ENCODE results near the gene SWAP70. TPM values are rescaled to one million over a fixed set of nuclear protein-coding genes. Genes with fewer than 3 reads are reported as not detected.

Gene SWAP70
- total and polyA plus RNA-seq, 2 experiments from 2014 or later, result 30.3 to 33.3 TPM

- no peak for TF ChIP-seq ZNF462 (CRISPR knock-in tag; IDR thresholded peaks at IDR 0.05)
- no peak for TF ChIP-seq NANOG (IDR thresholded peaks at IDR 0.05; ENCODE audit: borderline replicate concordance)
- TF ChIP-seq STAT1 (IDR thresholded peaks at IDR 0.05; ENCODE audit: unreplicated experiment), result no peak
- TF ChIP-seq CTCF (conservative IDR thresholded peaks at IDR 0.05; ENCODE audit: low read depth in 2 of 2), result no peak
These were observed 86.7 kb downstream of the SWAP70 start (continued) for GRCh38 chr11:9750551-9750950.

GRCh38 chr11:9752091-9752490, 88.2 kb downstream of the SWAP70 start:
- Histone ChIP-seq H3K4me3 (no peak overlapping the region), H3K27me3 (ENCODE audit: insufficient read depth) (no peaks in the 10 kb centered on the region), H3K79me2 (replicated peaks; ENCODE audit: insufficient read depth) (0 out of 2 replicates have a peak, but pooled peaks cover 3% of the 10 kb centered on the region), H4K20me1 (replicated peaks; ENCODE audit: insufficient read depth) (no peaks in the 10 kb centered on the region), H3K4me1 (ENCODE audit: insufficient read depth) (peaks cover 23% of the 10 kb centered on the region), H3F3A (replicated peaks; ENCODE audit: low read depth) (peaks cover 8% of the 10 kb centered on the region; the same call in 1 of the 2 replicates), H2AFZ (no peak overlapping the region), H3K27ac (ENCODE audit: low read depth) (no peak overlapping the region), H3K4me2 (no peak overlapping the region), H3K9me2 (ENCODE audit: insufficient read depth) (no peaks in the 10 kb centered on the region), H3K36me3 (ENCODE audit: insufficient read depth) (peaks cover 13% of the 10 kb centered on the region)
- Mint-ChIP-seq H3K27me3 (ENCODE audit: insufficient read depth, low read depth, poor library complexity) (peaks cover 4% of the 10 kb centered on the region), H3K36me3 (ENCODE audit: low read depth) (peaks cover 22% of the 10 kb centered on the region), H3K4me3 (no peak overlapping the region), H3K4me1 (peaks cover 28% of the 10 kb centered on the region), H3K27ac (no peak overlapping the region), H3K9me3 (no peaks in the 10 kb centered on the region)
- ATAC-seq (no peak), DNase-seq (ENCODE audit: low spot score) (no peak)
- no peak for TF ChIP-seq EZH2phosphoT487 (IDR thresholded peaks at IDR 0.05; ENCODE audit: unreplicated experiment)
- TF ChIP-seq NANOG (IDR thresholded peaks at IDR 0.05; ENCODE audit: borderline replicate concordance), result no peak
- no peak for TF ChIP-seq POLR2AphosphoS5 (IDR thresholded peaks at IDR 0.05; ENCODE audit: low read depth)
- no peak for TF ChIP-seq ZNF462 (CRISPR knock-in tag; IDR thresholded peaks at IDR 0.05)
- no peak for TF ChIP-seq ZNF331 (CRISPR knock-in tag; IDR thresholded peaks at IDR 0.05; ENCODE audit: low read depth)
- TF ChIP-seq EZH2 (IDR thresholded peaks at IDR 0.05; ENCODE audit: low read depth, unreplicated experiment), result no peak
